BJ (cell line): ENCODE data around the gene SMC4. TPM values are rescaled to one million over a fixed set of nuclear protein-coding genes. Genes with fewer than 3 reads are reported as not detected.

ENCODE experiments used
- CTCF ChIA-PET: fragments of 350-600 bp; formaldehyde crosslinking; extraction: SDS; loops from one replicate; lab custom pipeline; 2021; ENCODE audit warnings: antibody characterized with exemption, inconsistent platforms; lab: Yijun Ruan, JAX
- POLR2A ChIA-PET: fragments of 300-600 bp; sonication (Branson Sonifier 250); formaldehyde crosslinking; extraction: SDS; loops from one replicate; lab custom pipeline; 2021; ENCODE audit warnings: antibody characterized with exemption; lab: Charles Lee
- DNase-seq: peaks from one replicate; pipeline ENCODE4 v3.0.0-alpha.2; 2011; ENCODE audit warnings: low read depth
- H3K27me3 ChIP-seq: 2 replicates; pipeline ENCODE4 v1.6.0; 2011; ENCODE audit warnings: low read length; ENCODE audit not compliant: control insufficient read depth, insufficient read depth
- H3K36me3 ChIP-seq: 2 replicates; pipeline ENCODE4 v1.5.1; 2011; ENCODE audit warnings: low read length; ENCODE audit not compliant: control insufficient read depth, insufficient read depth
- H3K4me3 ChIP-seq: 2 replicates; pipeline ENCODE4 v1.5.1; 2011; ENCODE audit warnings: low read depth, mild to moderate bottlenecking, control low read depth, low read length
- polyA plus RNA-seq: library from polyadenylated mRNA; depleted of rRNA; stranded (reverse); fragments of >200 nt; gene quantifications from 2 replicates; pipeline ENCODE4 v1.2.3, GENCODE V29; 2011
- TF ChIP-seq, protein P1 (sequence below): IDR thresholded peaks from 2 replicates; pipeline ENCODE4 v1.5.1; 2011; ENCODE audit warnings: low read depth, mild to moderate bottlenecking, control low read depth, inconsistent platforms, low read length, moderate library complexity; ENCODE audit not compliant: insufficient read depth

SMC4 gene
- polyA plus RNA-seq, 1 experiment = 26.1 TPM

DNA sequence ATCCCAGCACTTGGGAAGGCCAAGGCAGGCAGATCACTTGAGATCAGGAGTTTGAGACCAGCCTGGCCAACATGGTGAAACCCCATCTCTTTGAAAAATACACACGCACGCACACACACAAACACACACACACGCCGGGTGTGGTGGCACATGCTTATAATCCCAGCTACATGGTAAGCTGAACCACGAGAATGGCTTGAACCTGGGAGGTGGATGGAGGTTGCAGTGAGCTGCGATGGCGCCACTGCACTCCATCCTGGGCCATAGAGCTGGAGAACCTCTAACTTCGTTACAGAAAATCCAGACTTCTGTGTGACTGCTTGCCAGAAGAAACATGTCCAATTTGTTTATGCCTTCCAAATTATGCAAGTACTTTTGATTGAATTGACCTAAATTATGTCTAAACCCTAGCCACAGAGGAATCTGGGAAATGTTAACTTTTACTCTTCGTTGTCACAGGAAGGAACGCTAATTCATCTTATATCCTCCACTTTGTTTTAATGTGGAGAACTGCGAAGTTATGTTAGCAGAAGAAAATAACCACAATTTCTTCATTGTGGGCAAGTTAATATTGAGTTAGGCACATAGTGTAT is 28.5 kb downstream of the SMC4 start:
- H3K36me3 ChIP-seq = peaks cover 9% of the 10 kb centered on the region
- no peak overlapping the region for H3K4me3 ChIP-seq
- no peaks in the 10 kb centered on the region for H3K27me3 ChIP-seq
- TF ChIP-seq, protein P1, sequence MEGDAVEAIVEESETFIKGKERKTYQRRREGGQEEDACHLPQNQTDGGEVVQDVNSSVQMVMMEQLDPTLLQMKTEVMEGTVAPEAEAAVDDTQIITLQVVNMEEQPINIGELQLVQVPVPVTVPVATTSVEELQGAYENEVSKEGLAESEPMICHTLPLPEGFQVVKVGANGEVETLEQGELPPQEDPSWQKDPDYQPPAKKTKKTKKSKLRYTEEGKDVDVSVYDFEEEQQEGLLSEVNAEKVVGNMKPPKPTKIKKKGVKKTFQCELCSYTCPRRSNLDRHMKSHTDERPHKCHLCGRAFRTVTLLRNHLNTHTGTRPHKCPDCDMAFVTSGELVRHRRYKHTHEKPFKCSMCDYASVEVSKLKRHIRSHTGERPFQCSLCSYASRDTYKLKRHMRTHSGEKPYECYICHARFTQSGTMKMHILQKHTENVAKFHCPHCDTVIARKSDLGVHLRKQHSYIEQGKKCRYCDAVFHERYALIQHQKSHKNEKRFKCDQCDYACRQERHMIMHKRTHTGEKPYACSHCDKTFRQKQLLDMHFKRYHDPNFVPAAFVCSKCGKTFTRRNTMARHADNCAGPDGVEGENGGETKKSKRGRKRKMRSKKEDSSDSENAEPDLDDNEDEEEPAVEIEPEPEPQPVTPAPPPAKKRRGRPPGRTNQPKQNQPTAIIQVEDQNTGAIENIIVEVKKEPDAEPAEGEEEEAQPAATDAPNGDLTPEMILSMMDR = no peak
- POLR2A ChIA-PET = interaction anchor here (0.6 kb wide), 1 partner anchor 363 kb away, joined by 3 read pairs; no protein-coding TSS in a partner anchor
- CTCF ChIA-PET = interaction anchor here (0.7 to 1.9 kb wide), 5 partner anchors 8 to 50 kb away, joined by 3 to 5 read pairs (median 3); no protein-coding TSS in a partner anchor
- no peak for DNase-seq

DNA sequence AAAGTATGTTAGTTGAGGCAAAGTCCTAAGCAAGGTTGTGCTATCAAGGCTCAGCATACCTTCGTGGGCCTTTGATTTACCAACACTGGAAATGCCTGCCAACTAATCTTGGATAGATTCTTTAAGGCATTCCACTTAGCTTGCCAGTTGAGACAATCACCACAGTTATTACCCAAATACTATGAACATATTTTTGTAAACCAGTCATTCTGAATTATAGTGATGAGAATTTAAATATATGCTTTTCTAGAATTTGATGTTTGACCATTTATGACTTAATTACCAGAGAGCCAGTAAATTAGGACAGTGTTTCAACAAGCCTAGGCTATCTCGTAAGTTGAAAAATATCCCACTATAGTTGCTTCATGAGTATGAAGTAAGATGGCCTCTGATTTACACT is 34.6 kb downstream of the SMC4 start:
- TF ChIP-seq, protein P1 = no peak
- CTCF ChIA-PET = interaction anchor here (3.0 kb wide), 1 partner anchor 20 kb away, joined by 11 read pairs; no protein-coding TSS in a partner anchor
- no peak overlapping the region for H3K4me3 ChIP-seq
- no peak for DNase-seq
- POLR2A ChIA-PET = no interaction called here
- H3K36me3 ChIP-seq = no peaks in the 10 kb centered on the region; the same call in 1 of the 2 replicates
- no peaks in the 10 kb centered on the region for H3K27me3 ChIP-seq

DNA sequence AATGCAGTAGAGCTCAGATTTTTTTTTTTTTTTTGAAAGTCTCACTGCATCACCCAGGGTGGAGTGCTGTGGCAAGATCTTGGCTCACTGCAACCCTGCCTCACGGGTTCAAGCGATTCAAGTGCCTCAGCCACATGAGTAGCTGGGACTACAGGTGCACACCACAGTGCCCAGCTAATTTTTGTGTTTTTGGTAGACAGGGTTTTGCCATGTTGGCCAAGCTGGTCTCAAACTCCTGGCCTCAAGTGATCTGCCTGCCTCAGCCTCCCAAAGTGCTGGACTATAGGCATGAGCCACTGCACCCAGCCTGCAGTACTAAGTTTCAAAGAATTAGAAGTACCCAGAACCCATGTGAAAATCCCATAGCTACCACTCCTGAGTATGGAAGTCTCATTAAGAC is 35.6 kb downstream of the SMC4 start:
- POLR2A ChIA-PET = interaction anchor here (0.6 kb wide), 1 partner anchor 583 kb away, joined by 8 read pairs; no protein-coding TSS in a partner anchor
- Histone ChIP-seq H3K4me3 (no peak overlapping the region), H3K27me3 (no peaks in the 10 kb centered on the region), H3K36me3 (peaks cover 1% of the 10 kb centered on the region; the same call in 1 of the 2 replicates)
- CTCF ChIA-PET = interaction anchor here (1.2 to 3.0 kb wide), 2 partner anchors 21 to 24 kb away, joined by 3 to 11 read pairs; no protein-coding TSS in a partner anchor
- TF ChIP-seq, protein P1 = no peak
- DNase-seq = no peak

DNA sequence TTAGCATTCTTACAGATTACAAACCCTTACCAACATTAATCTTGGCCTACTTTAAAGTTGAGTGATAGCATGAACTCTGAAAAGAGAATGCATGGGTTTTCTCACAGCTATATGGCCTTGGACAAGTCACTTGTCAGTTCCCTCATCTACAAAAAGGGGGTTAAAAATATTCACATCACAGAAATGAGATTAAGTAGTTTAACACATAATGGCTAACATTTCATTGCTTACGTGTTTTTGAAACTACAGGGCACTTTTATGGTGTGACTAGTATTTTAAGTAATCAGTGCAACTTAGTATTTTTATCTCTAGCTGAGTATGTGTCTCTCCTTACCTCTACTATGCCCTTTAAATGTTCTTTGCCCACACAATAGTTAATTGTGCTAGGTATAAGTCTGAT is 36.3 kb downstream of the SMC4 start:
- CTCF ChIA-PET = interaction anchor here (1.2 to 3.0 kb wide), 2 partner anchors 22 to 25 kb away, joined by 3 to 11 read pairs; no protein-coding TSS in a partner anchor
- 0 out of 2 replicates have a peak, but pooled peaks cover 1% of the 10 kb centered on the region for H3K36me3 ChIP-seq
- POLR2A ChIA-PET = no interaction called here
- TF ChIP-seq, protein P1 = no peak
- H3K27me3 ChIP-seq = no peaks in the 10 kb centered on the region
- no peak for DNase-seq
- no peak overlapping the region for H3K4me3 ChIP-seq

DNA sequence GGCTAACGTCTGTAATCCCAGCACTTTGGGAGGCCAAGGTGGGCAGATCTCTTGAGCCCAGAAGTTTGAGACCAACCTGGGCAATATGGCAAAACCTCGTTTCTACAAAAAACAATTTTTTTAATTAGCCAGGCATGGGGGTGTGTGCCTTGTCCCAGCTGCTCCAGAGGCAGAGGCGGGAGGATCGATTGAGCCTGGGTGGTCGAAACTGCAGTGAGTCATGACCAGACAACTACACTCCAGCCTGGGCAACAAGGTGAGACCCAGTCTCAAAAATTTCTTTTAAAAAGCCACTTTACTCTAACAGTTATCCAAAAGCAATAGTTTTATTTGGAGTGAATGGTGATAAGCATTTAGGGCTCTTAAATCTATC is 37.6 kb downstream of the SMC4 start:
- Histone ChIP-seq H3K36me3 (0 out of 2 replicates have a peak, but pooled peaks cover 1% of the 10 kb centered on the region), H3K27me3 (no peaks in the 10 kb centered on the region), H3K4me3 (no peak overlapping the region)
- TF ChIP-seq, protein P1 = no peak
- no peak for DNase-seq
- CTCF ChIA-PET = no interaction called here
- POLR2A ChIA-PET = no interaction called here
